ENCODE results near the gene RHBDF2.

RHBDF2 gene

DNA sequence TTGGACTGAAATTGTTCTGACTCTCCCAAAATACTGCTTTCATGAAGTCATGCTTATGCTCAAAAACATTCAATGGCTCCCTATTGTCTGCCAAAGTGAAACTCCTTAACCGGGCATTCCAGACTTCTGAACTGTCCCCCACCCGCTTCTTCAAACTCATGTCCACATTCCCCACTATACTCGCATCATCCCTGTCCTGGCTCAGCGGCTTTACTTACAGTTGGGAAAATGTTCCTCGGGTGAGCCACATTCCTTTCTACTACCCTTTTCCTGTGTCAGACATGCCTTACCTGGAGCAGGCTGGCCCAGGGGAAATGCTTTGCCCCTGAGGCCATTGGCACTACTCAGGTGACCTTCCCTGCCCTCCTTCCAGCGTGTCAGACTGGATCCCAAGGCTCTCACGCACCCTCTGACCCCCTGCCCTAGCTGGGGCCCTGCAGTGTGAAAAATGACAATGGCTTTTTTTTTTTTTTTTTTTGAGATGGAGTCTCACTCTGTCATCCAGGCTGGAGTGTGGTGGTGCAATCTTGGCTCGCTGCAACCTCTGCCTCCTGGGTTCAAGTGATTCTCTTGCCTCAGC lies 30.9 kb upstream of the RHBDF2 start:
- no peak for DNase-seq (ENCODE audit: extremely low spot score)
- no peak for TF ChIP-seq BHLHE40 (IDR thresholded peaks at IDR 0.05; ENCODE audit: borderline replicate concordance)
- TF ChIP-seq CTBP1 (IDR thresholded peaks at IDR 0.05; ENCODE audit: borderline replicate concordance): no peak
- TF ChIP-seq FOXM1 (IDR thresholded peaks at IDR 0.05; ENCODE audit: borderline replicate concordance): no peak
- no peak for TF ChIP-seq FOXA1 (IDR thresholded peaks at IDR 0.05)
- no peak for TF ChIP-seq ZNF384 (IDR thresholded peaks at IDR 0.05)
- no peak for TF ChIP-seq ELF4 (IDR thresholded peaks at IDR 0.05)
- TF ChIP-seq SUZ12 (IDR thresholded peaks at IDR 0.05): no peak
- no peak for TF ChIP-seq SP1 (IDR thresholded peaks at IDR 0.05)
- TF ChIP-seq ARNT (IDR thresholded peaks at IDR 0.05): no peak
- no peak for TF ChIP-seq LEF1 (IDR thresholded peaks at IDR 0.05; ENCODE audit: borderline replicate concordance)
- no peak for TF ChIP-seq L3MBTL2 (conservative IDR thresholded peaks at IDR 0.05)
- no peak for TF ChIP-seq HDGF (IDR thresholded peaks at IDR 0.05; ENCODE audit: borderline replicate concordance)
- ChIA-PET CTCF (interaction anchor here (0.7 kb wide), 1 partner anchor 8 kb away, joined by 4 read pairs; no protein-coding TSS in a partner anchor), POLR2A (interaction anchor here (1.4 kb wide), 1 partner anchor 25 kb away, joined by 6 read pairs; no protein-coding TSS in a partner anchor)

DNA sequence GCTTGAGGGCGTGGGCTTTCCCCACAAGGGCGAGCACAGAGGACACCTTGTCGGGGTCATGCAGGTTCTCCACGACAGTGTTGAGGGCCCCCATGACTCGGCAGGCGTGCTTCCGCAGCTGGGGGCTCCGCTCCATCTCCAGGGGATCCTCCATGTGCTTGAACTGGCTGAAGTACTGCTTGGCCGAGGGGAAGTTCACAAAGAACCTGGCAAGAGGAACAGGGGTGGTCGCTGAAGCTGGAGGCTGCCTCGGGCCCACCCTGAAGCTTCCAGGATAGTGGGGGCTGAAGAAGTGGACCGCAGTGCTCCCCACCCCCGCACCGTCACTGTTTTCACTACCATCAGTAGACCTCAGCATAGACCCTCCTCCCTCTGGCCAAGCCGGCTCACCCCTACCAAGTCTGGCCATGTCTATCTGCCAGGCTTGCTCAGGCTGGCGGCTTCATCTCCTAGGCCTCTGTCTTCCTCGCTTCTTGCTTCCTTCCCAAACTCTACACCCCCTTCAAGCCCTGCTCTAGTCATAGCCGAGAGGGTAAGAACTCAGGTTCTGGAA lies 30.3 kb upstream of the RHBDF2 start:
- TF ChIP-seq BHLHE40 (IDR thresholded peaks at IDR 0.05; ENCODE audit: borderline replicate concordance) (no peak), ELF4 (IDR thresholded peaks at IDR 0.05) (no peak), TARDBP (IDR thresholded peaks at IDR 0.05) (no peak), HDGF (IDR thresholded peaks at IDR 0.05; ENCODE audit: borderline replicate concordance) (no peak), FOXK2 (IDR thresholded peaks at IDR 0.05) (no peak), ZNF384 (IDR thresholded peaks at IDR 0.05) (no peak), L3MBTL2 (conservative IDR thresholded peaks at IDR 0.05) (no peak), FOXM1 (IDR thresholded peaks at IDR 0.05; ENCODE audit: borderline replicate concordance) (no peak), NFRKB (IDR thresholded peaks at IDR 0.05) (no peak), CTBP1 (IDR thresholded peaks at IDR 0.05; ENCODE audit: borderline replicate concordance) (no peak), LEF1 (IDR thresholded peaks at IDR 0.05; ENCODE audit: borderline replicate concordance) (no peak), ARNT (IDR thresholded peaks at IDR 0.05) (no peak), PKNOX1 (IDR thresholded peaks at IDR 0.05) (no peak), FOXA1 (IDR thresholded peaks at IDR 0.05) (no peak), SP1 (IDR thresholded peaks at IDR 0.05) (no peak), SUZ12 (IDR thresholded peaks at IDR 0.05) (no peak)
- DNase-seq (ENCODE audit: extremely low spot score): no peak
- POLR2A ChIA-PET: no interaction called here
- CTCF ChIA-PET: no interaction called here

DNA sequence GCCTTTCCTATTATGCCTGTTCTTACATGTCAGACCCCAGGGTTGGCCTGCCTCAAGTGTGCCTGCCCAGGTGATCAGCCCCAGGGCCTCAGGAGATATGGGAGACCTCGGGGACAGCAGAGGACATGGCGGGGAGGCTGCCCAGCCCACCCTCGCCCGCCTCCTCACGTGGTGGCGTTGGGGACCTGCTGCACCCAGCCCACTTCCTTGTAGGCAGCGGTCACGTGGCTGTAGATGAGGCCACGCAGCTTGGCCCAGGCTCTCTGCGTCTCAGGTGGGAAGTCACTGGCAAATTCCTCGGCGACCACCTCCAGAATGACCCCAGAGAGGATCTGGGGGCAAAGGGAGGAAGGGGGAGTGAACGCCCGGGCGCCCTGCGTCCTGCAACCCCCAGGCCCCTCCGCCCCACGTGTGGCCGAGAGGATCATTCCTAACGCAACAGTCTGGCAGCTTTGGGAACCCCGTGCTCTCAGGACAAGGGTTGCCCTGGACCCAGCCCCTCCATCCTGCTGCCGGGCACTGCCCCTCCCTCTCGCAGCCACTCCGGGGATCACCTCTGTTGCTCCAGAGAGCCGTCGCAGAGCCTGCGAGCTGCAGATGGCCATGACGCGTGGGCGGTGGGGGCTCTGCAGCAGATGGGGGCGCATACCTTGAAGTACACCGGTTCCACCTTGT lies 29.7 kb upstream of the RHBDF2 start:
- TF ChIP-seq FOXM1 (IDR thresholded peaks at IDR 0.05; ENCODE audit: borderline replicate concordance): no peak
- no peak for TF ChIP-seq FOXK2 (IDR thresholded peaks at IDR 0.05)
- TF ChIP-seq ZNF384 (IDR thresholded peaks at IDR 0.05): no peak
- TF ChIP-seq CTBP1 (IDR thresholded peaks at IDR 0.05; ENCODE audit: borderline replicate concordance): no peak
- TF ChIP-seq ELF4 (IDR thresholded peaks at IDR 0.05): no peak
- no peak for TF ChIP-seq HDGF (IDR thresholded peaks at IDR 0.05; ENCODE audit: borderline replicate concordance)
- TF ChIP-seq SUZ12 (IDR thresholded peaks at IDR 0.05): no peak
- no peak for TF ChIP-seq NFRKB (IDR thresholded peaks at IDR 0.05)
- no peak for TF ChIP-seq ARNT (IDR thresholded peaks at IDR 0.05)
- TF ChIP-seq L3MBTL2 (conservative IDR thresholded peaks at IDR 0.05): no peak
- no peak for TF ChIP-seq PKNOX1 (IDR thresholded peaks at IDR 0.05)
- DNase-seq (ENCODE audit: extremely low spot score): no peak
- POLR2A ChIA-PET: interaction anchor here (1.2 to 3.6 kb wide), 2 partner anchors 10 to 12 kb away, joined by 4 to 28 read pairs; partner anchors contain the start of gene PRCD
- CTCF ChIA-PET: interaction anchor here (4.0 kb wide), 1 partner anchor 9 kb away, joined by 15 read pairs; the partner anchor contains the start of gene PRCD

- no peak; the same call in 1 of the 2 replicates for TF ChIP-seq PKNOX1 (IDR thresholded peaks at IDR 0.05)
- TF ChIP-seq FOXK2 (IDR thresholded peaks at IDR 0.05): no peak
- no peak for TF ChIP-seq HDGF (IDR thresholded peaks at IDR 0.05; ENCODE audit: borderline replicate concordance)
- no peak for TF ChIP-seq BHLHE40 (IDR thresholded peaks at IDR 0.05; ENCODE audit: borderline replicate concordance)
- no peak for TF ChIP-seq TARDBP (IDR thresholded peaks at IDR 0.05)
- TF ChIP-seq SP1 (IDR thresholded peaks at IDR 0.05): no peak
- TF ChIP-seq NFRKB (IDR thresholded peaks at IDR 0.05): no peak
- no peak for TF ChIP-seq ELF4 (IDR thresholded peaks at IDR 0.05)
- no peak for TF ChIP-seq SUZ12 (IDR thresholded peaks at IDR 0.05)
- no peak for TF ChIP-seq CTBP1 (IDR thresholded peaks at IDR 0.05; ENCODE audit: borderline replicate concordance)
- TF ChIP-seq FOXA1 (IDR thresholded peaks at IDR 0.05): no peak
- TF ChIP-seq ZNF384 (IDR thresholded peaks at IDR 0.05): no peak
- no peak for TF ChIP-seq ARNT (IDR thresholded peaks at IDR 0.05)
- no peak for TF ChIP-seq FOXM1 (IDR thresholded peaks at IDR 0.05; ENCODE audit: borderline replicate concordance)
- TF ChIP-seq L3MBTL2 (conservative IDR thresholded peaks at IDR 0.05): no peak
- TF ChIP-seq LEF1 (IDR thresholded peaks at IDR 0.05; ENCODE audit: borderline replicate concordance): no peak
- CTCF ChIA-PET: interaction anchor here (1.2 to 4.0 kb wide), 3 partner anchors 10 to 151 kb away, joined by 4 to 15 read pairs (median 5); partner anchors contain the start of gene PRCD
- no peak for DNase-seq (ENCODE audit: extremely low spot score)
- POLR2A ChIA-PET: interaction anchor here (0.9 to 3.8 kb wide), 7 partner anchors 10 to 83 kb away, joined by 4 to 28 read pairs (median 5); partner anchors contain the start of gene PRCD
Measured at GRCh38 chr17:76530095-76530723, 29.0 kb upstream of the RHBDF2 start.
